Measurements from ENCODE around the gene PARD6A. TPM values are rescaled to one million over a fixed set of nuclear protein-coding genes. Genes with fewer than 3 reads are reported as not detected.

Gene PARD6A
- total and polyA plus RNA-seq, 4 experiments from 2014 or later, result 7.4 to 26.5 (median 13.3) TPM

- Histone ChIP-seq H3K36me3 (ENCODE audit: insufficient read depth, low read length) (no peaks in the 10 kb centered on the region), H3K4me3 (ENCODE audit: low read length in 2 of 2) (no peak overlapping the region), H3K27me3 (ENCODE audit: insufficient read depth, low read length) (no peaks in the 10 kb centered on the region), H3K27ac (ENCODE audit: low read depth, low read length) (no peak overlapping the region), H3K9me3 (ENCODE audit: control insufficient read depth in 1 of 2, low read length in 2 of 2) (no peaks in the 10 kb centered on the region), H3K4me1 (ENCODE audit: insufficient read depth, low read length) (peaks cover 18% of the 10 kb centered on the region)
- Mint-ChIP-seq H3K9me3 (peaks cover 0 to 2% (median 0%) of the 10 kb centered on the region in 8 donors), H3K4me3 (no peak overlapping the region), H3K36me3 (peaks cover 11 to 14% of the 10 kb centered on the region in 2 donors), H3K27me3 (no peaks in the 10 kb centered on the region), H3K27ac (no peak overlapping the region), H3K4me1 (peaks cover 15 to 19% (median 18%) of the 10 kb centered on the region in 4 donors)
- ChIA-PET CTCF (ENCODE audit: partially characterized antibody) (no interaction called here), POLR2A (ENCODE audit: partially characterized antibody) (no interaction called here)
- intact Hi-C loops (cut with micrococcal nuclease), result no loop called here
- no peak for DNase-seq
Observed at GRCh38 chr16:67699265-67699664, 38.5 kb downstream of the PARD6A start.

- H3K4me1 ChIP-seq (ENCODE audit: insufficient read depth, low read length), result peaks cover 20% of the 10 kb centered on the region
- Mint-ChIP-seq H3K9me3 (peaks cover 0 to 2% (median 0%) of the 10 kb centered on the region in 8 donors), H3K4me1 (peaks cover 13 to 33% (median 26%) of the 10 kb centered on the region in 4 donors), H3K27ac (peak overlapping the region in 3 of 7 donors; percentile 1 to 80 (median 70)), H3K36me3 (peaks cover 11 to 14% of the 10 kb centered on the region in 2 donors), H3K4me3 (no peak overlapping the region), H3K27me3 (no peaks in the 10 kb centered on the region)
- POLR2A ChIA-PET (ENCODE audit: partially characterized antibody), result interaction anchor here (1.2 kb wide), 1 partner anchor 17 kb away, joined by 3 read pairs; the partner anchor contains the start of gene GFOD2
- no peaks in the 10 kb centered on the region for H3K36me3 ChIP-seq (ENCODE audit: insufficient read depth, low read length)
- no peak overlapping the region for H3K27ac ChIP-seq (ENCODE audit: low read depth, low read length)
- CTCF ChIA-PET (ENCODE audit: partially characterized antibody), result no interaction called here
- H3K9me3 ChIP-seq (ENCODE audit: control insufficient read depth in 1 of 2, low read length in 2 of 2), result no peaks in the 10 kb centered on the region
- intact Hi-C loops (cut with micrococcal nuclease), result no loop called here
- no peak overlapping the region for H3K4me3 ChIP-seq (ENCODE audit: low read length in 2 of 2)
- no peak for DNase-seq
- no peaks in the 10 kb centered on the region for H3K27me3 ChIP-seq (ENCODE audit: insufficient read depth, low read length)
Observed at GRCh38 chr16:67701420-67701819, 40.7 kb downstream of the PARD6A start.

- Histone ChIP-seq H3K4me3 (ENCODE audit: low read length in 2 of 2) (no peak overlapping the region), H3K27ac (ENCODE audit: low read depth, low read length) (no peak overlapping the region), H3K36me3 (ENCODE audit: insufficient read depth, low read length) (no peaks in the 10 kb centered on the region), H3K27me3 (ENCODE audit: insufficient read depth, low read length) (no peaks in the 10 kb centered on the region), H3K4me1 (ENCODE audit: insufficient read depth, low read length) (peaks cover 20% of the 10 kb centered on the region), H3K9me3 (ENCODE audit: control insufficient read depth in 1 of 2, low read length in 2 of 2) (no peaks in the 10 kb centered on the region)
- ChIA-PET CTCF (ENCODE audit: partially characterized antibody) (interaction anchor here (0.7 kb wide), 1 partner anchor 68 kb away, joined by 3 read pairs; no protein-coding TSS in a partner anchor), POLR2A (ENCODE audit: partially characterized antibody) (interaction anchor here (1.2 kb wide), 1 partner anchor 17 kb away, joined by 3 read pairs; the partner anchor contains the start of gene GFOD2)
- H3K9me3 Mint-ChIP-seq, result peaks cover 0 to 2% (median 0%) of the 10 kb centered on the region in 8 donors
- no peak for DNase-seq
- peaks cover 10 to 14% of the 10 kb centered on the region in 2 donors for H3K36me3 Mint-ChIP-seq
- H3K4me3 Mint-ChIP-seq, result no peak overlapping the region
- peaks cover 13 to 34% (median 27%) of the 10 kb centered on the region in 4 donors for H3K4me1 Mint-ChIP-seq
- intact Hi-C loops (cut with micrococcal nuclease), result no loop called here
- H3K27me3 Mint-ChIP-seq, result no peaks in the 10 kb centered on the region
- peak overlapping the region in 1 of 7 donors; percentile 15 for H3K27ac Mint-ChIP-seq
Observed at GRCh38 chr16:67702130-67702529, 41.4 kb downstream of the PARD6A start.

GRCh38 chr16:67703626-67704025 lies 42.9 kb downstream of the PARD6A start:
- Histone ChIP-seq H3K9me3 (ENCODE audit: control insufficient read depth in 1 of 2, low read length in 2 of 2) (no peaks in the 10 kb centered on the region), H3K4me3 (ENCODE audit: low read length in 2 of 2) (no peak overlapping the region), H3K27me3 (ENCODE audit: insufficient read depth, low read length) (no peaks in the 10 kb centered on the region), H3K36me3 (ENCODE audit: insufficient read depth, low read length) (no peaks in the 10 kb centered on the region), H3K4me1 (ENCODE audit: insufficient read depth, low read length) (peaks cover 20% of the 10 kb centered on the region), H3K27ac (ENCODE audit: low read depth, low read length) (no peak overlapping the region)
- Mint-ChIP-seq H3K9me3 (peaks cover 0 to 1% (median 0%) of the 10 kb centered on the region in 8 donors), H3K36me3 (peaks cover 1 to 2% of the 10 kb centered on the region in 2 donors), H3K27ac (peak overlapping the region; percentile 35 to 92 (median 78)), H3K4me1 (peaks cover 17 to 36% (median 28%) of the 10 kb centered on the region in 4 donors), H3K4me3 (peak overlapping the region in 7 of 8 donors; percentile 16 to 69 (median 35)), H3K27me3 (no peaks in the 10 kb centered on the region)
- intact Hi-C loops (cut with micrococcal nuclease), result no loop called here
- ChIA-PET CTCF (ENCODE audit: partially characterized antibody) (no interaction called here), POLR2A (ENCODE audit: partially characterized antibody) (interaction anchor here (1.3 kb wide), 1 partner anchor 16 kb away, joined by 6 read pairs; the partner anchor contains the start of gene GFOD2)
- peak in 3 of 5 donors; percentile 9 to 15 (median 14) for DNase-seq

GRCh38 chr16:67704110-67704509 lies 43.4 kb downstream of the PARD6A start:
- Histone ChIP-seq H3K27ac (ENCODE audit: low read depth, low read length) (no peak overlapping the region), H3K36me3 (ENCODE audit: insufficient read depth, low read length) (no peaks in the 10 kb centered on the region), H3K4me1 (ENCODE audit: insufficient read depth, low read length) (peaks cover 20% of the 10 kb centered on the region), H3K4me3 (ENCODE audit: low read length in 2 of 2) (no peak overlapping the region), H3K9me3 (ENCODE audit: control insufficient read depth in 1 of 2, low read length in 2 of 2) (no peaks in the 10 kb centered on the region), H3K27me3 (ENCODE audit: insufficient read depth, low read length) (no peaks in the 10 kb centered on the region)
- ChIA-PET POLR2A (ENCODE audit: partially characterized antibody) (interaction anchor here (1.3 kb wide), 1 partner anchor 15 kb away, joined by 6 read pairs; the partner anchor contains the start of gene GFOD2), CTCF (ENCODE audit: partially characterized antibody) (interaction anchor here (1.0 kb wide), 1 partner anchor 130 kb away, joined by 3 read pairs; no protein-coding TSS in a partner anchor)
- no peaks in the 10 kb centered on the region for H3K27me3 Mint-ChIP-seq
- no peaks in the 10 kb centered on the region for H3K36me3 Mint-ChIP-seq
- peaks cover 17 to 38% (median 28%) of the 10 kb centered on the region in 4 donors for H3K4me1 Mint-ChIP-seq
- intact Hi-C loops (cut with micrococcal nuclease), result no loop called here
- peak overlapping the region in 5 of 7 donors; percentile 42 to 92 (median 89) for H3K27ac Mint-ChIP-seq
- peak overlapping the region in 4 of 8 donors; percentile 16 to 69 (median 22) for H3K4me3 Mint-ChIP-seq
- no peak for DNase-seq
- H3K9me3 Mint-ChIP-seq, result no peaks in the 10 kb centered on the region

GRCh38 chr16:67707210-67707609 lies 46.5 kb downstream of the PARD6A start:
- H3K36me3 ChIP-seq (ENCODE audit: insufficient read depth, low read length), result no peaks in the 10 kb centered on the region
- no peaks in the 10 kb centered on the region for H3K9me3 ChIP-seq (ENCODE audit: control insufficient read depth in 1 of 2, low read length in 2 of 2)
- ChIA-PET POLR2A (ENCODE audit: partially characterized antibody) (interaction anchor here (1.8 kb wide), 1 partner anchor 12 kb away, joined by 7 read pairs; the partner anchor contains the start of gene GFOD2), CTCF (ENCODE audit: partially characterized antibody) (no interaction called here)
- intact Hi-C loops (cut with micrococcal nuclease), result no loop called here
- H3K4me3 ChIP-seq (ENCODE audit: low read length in 2 of 2), result no peak overlapping the region
- Mint-ChIP-seq H3K4me1 (peaks cover 23 to 52% (median 37%) of the 10 kb centered on the region in 4 donors), H3K4me3 (no peak overlapping the region), H3K27me3 (no peaks in the 10 kb centered on the region), H3K9me3 (no peaks in the 10 kb centered on the region), H3K36me3 (peaks cover 6 to 8% of the 10 kb centered on the region in 2 donors), H3K27ac (no peak overlapping the region)
- H3K27me3 ChIP-seq (ENCODE audit: insufficient read depth, low read length), result no peaks in the 10 kb centered on the region
- peaks cover 20% of the 10 kb centered on the region for H3K4me1 ChIP-seq (ENCODE audit: insufficient read depth, low read length)
- no peak overlapping the region for H3K27ac ChIP-seq (ENCODE audit: low read depth, low read length)
- no peak for DNase-seq

- H3K27ac Mint-ChIP-seq, result peak overlapping the region in 3 of 7 donors; percentile 13 to 79 (median 42)
- no peaks in the 10 kb centered on the region for H3K27me3 Mint-ChIP-seq
- peak overlapping the region in 1 of 8 donors; percentile 46 for H3K4me3 Mint-ChIP-seq
- no peaks in the 10 kb centered on the region for H3K9me3 Mint-ChIP-seq
- peaks cover 23 to 46% (median 36%) of the 10 kb centered on the region in 4 donors for H3K4me1 Mint-ChIP-seq
- H3K9me3 ChIP-seq (ENCODE audit: control insufficient read depth in 1 of 2, low read length in 2 of 2), result no peaks in the 10 kb centered on the region
- H3K36me3 Mint-ChIP-seq, result peaks cover 6 to 8% of the 10 kb centered on the region in 2 donors
- H3K4me3 ChIP-seq (ENCODE audit: low read length in 2 of 2), result no peak overlapping the region
- H3K27me3 ChIP-seq (ENCODE audit: insufficient read depth, low read length), result no peaks in the 10 kb centered on the region
- intact Hi-C loops (cut with micrococcal nuclease), result no loop called here
- H3K4me1 ChIP-seq (ENCODE audit: insufficient read depth, low read length), result peaks cover 16% of the 10 kb centered on the region
- DNase-seq, result no peak
- no peak overlapping the region for H3K27ac ChIP-seq (ENCODE audit: low read depth, low read length)
- ChIA-PET CTCF (ENCODE audit: partially characterized antibody) (no interaction called here), POLR2A (ENCODE audit: partially characterized antibody) (no interaction called here)
- H3K36me3 ChIP-seq (ENCODE audit: insufficient read depth, low read length), result no peaks in the 10 kb centered on the region
Observed at GRCh38 chr16:67707790-67708189, 47.0 kb downstream of the PARD6A start.

Measured in CD4-positive, alpha-beta memory T cell (primary cell).